ENCODE data around the gene FN3KRP.

- TF ChIP-seq YY1 (IDR thresholded peaks at IDR 0.05; ENCODE audit: insufficient read depth, insufficient read length) (no peak), SUZ12 (IDR thresholded peaks at IDR 0.05; ENCODE audit: extremely low read depth, insufficient read depth, insufficient read length) (no peak), ZNF274 (IDR thresholded peaks at IDR 0.05; ENCODE audit: low read depth, low read length) (no peak)
These were observed 40.8 kb upstream of the FN3KRP start for GRCh38 chr17:82675476-82676245.

Measured in NT2/D1 (cell line).